SJSA1 (cell line): Measurements from ENCODE around the gene KBTBD2. TPM values are rescaled to one million over a fixed set of nuclear protein-coding genes. Genes with fewer than 3 reads are reported as not detected.
A peak's percentile ranks its signal among the peaks of the same experiment; 100 is the strongest.
"Not testable (repeated sequence)": the region's sequence is repeated elsewhere in the genome, so short reads cannot be mapped to it uniquely, and the experiment has no call there.

Experiments used
- DNase-seq, 2 experiments: peaks; one replicate each; pipeline ENCODE4 v3.0.0-alpha.2; 2015 to 2020; ENCODE audit warnings: low spot score in 2 of 2, low read depth in 1 of 2
- H3K27ac ChIP-seq: fragments of 250-450 bp; sonication (Bioruptor Pico); 2 replicates; pipeline ENCODE4 v1.5.1; 2020; ENCODE audit warnings: mild to moderate bottlenecking, moderate library complexity
- H3K27me3 ChIP-seq: fragments of 250-450 bp; sonication (Bioruptor Pico); replicated peaks from 2 replicates; pipeline ENCODE4 v1.5.1; 2020; ENCODE audit warnings: mild to moderate bottlenecking, moderate library complexity
- H3K36me3 ChIP-seq: fragments of 250-450 bp; sonication (Bioruptor Pico); 2 replicates; pipeline ENCODE4 v1.5.1; 2020; ENCODE audit warnings: mild to moderate bottlenecking
- H3K4me1 ChIP-seq: fragments of 250-450 bp; sonication (Bioruptor Pico); replicated peaks from 2 replicates; pipeline ENCODE4 v1.6.1; 2021; ENCODE audit warnings: mild to moderate bottlenecking
- H3K4me3 ChIP-seq: fragments of 250-450 bp; sonication (Bioruptor Pico); 2 replicates; pipeline ENCODE4 v1.5.1; 2020; ENCODE audit warnings: mild to moderate bottlenecking
- H3K9me3 ChIP-seq: fragments of 250-450 bp; sonication (Bioruptor Pico); replicated peaks from 2 replicates; pipeline ENCODE4 v1.5.1; 2020; ENCODE audit warnings: mild to moderate bottlenecking
- total RNA-seq: library from RNA; depleted of rRNA; stranded (reverse); fragments of >200 nt; shearing (Covaris generic); gene quantifications from 2 replicates; pipeline ENCODE4 v1.2.3, GENCODE V29; 2014; rRNA removed

KBTBD2 gene
- total RNA-seq, 1 experiment from 2014 or later, result 52.0 TPM

DNA sequence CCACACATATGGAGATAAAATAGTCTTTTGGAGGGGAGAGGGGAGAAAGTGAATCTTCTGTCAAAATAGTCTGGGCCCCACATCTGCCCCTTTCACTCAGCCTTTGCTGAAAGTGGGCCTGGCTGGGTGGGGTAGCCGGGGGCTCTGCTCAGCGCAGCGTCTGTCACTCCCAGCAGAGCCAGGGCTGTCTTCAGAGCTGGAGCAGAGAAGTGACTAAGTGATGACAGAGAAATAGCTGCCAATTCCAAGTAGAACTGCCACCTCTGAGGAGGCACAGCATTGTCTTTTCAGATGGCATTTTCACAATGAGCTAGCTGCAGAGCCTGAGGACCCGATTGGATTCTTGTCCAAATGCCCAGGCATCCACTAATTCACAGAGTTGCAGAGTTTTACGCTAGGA is 34.5 kb downstream of the KBTBD2 start:
- not testable (repeated sequence) for H3K27me3 ChIP-seq, H3K9me3 ChIP-seq, DNase-seq, H3K36me3 ChIP-seq, H3K4me3 ChIP-seq, H3K27ac ChIP-seq, H3K4me1 ChIP-seq

DNA sequence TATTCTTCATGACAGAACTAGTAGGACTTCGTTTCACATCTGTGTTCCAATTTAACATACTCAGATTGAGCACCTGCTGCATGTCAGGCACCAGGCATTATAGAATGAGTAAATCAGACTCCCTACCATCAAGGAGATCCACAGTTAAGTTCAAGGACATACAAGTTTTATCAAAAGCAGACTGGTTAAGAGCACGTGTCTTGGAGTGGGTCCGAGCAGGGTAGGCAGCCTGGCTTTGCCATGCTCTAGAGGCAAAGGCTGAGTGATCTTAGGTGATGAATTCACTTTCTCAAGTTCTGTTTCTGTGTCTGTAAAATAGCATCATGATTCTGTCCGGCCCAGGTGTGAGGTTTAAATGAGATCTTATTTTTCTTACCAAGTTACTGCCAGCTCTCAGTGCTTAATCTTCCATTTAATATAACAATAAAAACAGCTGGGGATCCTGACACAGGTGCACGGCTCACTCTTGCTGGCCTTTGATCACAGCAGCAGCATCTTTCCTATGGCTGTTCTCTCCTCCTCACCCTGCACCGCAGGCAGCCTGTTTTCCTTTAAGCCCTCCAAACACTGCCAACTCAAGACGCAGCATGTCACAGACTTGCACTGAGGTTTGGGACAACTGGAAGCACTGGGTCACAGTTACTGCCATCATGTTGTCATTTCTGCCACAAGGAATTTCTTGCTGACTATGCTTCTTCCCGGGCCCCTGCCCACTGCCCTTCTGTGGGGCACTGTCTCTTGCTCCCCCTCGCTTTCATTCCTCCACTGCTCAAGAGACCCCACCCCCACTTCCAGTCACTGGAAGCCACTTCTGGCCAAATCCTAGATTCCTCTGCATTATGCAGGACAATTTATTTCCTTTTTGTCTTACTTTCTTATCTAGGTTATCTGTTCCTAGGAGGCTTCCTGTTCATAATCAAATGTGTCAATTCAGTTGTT is 35.5 kb downstream of the KBTBD2 start:
- DNase-seq, H3K27ac ChIP-seq, H3K27me3 ChIP-seq, H3K4me1 ChIP-seq, H3K9me3 ChIP-seq, H3K36me3 ChIP-seq, H3K4me3 ChIP-seq: not testable (repeated sequence)

DNA sequence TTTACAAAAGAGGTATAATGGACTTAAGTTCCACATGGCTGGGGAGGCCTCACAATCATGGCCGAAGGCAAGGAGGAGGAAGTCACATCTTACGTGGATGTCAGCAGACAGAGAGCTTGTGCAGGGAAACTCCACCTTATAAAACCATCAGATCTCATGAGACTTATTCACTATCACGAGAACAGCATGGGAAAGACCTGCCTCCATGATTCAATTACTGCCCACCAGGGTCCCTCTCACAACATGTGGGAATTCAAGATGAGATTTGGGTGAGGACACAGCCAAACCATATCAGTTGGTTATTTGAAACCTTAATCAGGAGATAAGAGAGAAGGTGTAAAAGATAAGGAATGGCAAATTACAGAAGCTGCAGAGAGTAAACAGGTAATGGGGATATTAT is 40.9 kb downstream of the KBTBD2 start:
- H3K27me3 ChIP-seq, H3K9me3 ChIP-seq, H3K4me1 ChIP-seq, H3K27ac ChIP-seq, H3K36me3 ChIP-seq, H3K4me3 ChIP-seq, DNase-seq: not testable (repeated sequence)

DNA sequence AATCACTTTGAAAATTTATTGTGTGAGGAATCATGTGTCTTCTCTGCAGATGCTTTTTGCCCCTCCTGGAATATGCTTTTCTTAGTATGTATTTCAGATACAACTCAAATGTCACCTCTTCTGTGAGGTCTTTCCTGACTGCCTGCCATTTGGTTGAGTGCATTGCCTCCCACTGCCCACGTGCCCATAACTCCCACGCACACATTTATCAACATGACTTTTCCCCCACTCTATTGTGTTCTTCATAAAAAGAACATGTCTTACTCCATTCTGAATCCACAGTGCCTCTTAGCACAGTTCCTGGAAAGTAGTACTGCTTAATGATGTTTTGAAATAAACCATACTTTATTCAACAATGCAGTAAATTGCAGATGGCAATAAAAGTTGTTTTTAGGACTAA is 42.9 kb downstream of the KBTBD2 start:
- not testable (repeated sequence) for H3K36me3 ChIP-seq, H3K27ac ChIP-seq, H3K4me3 ChIP-seq, H3K27me3 ChIP-seq, DNase-seq, H3K4me1 ChIP-seq, H3K9me3 ChIP-seq

DNA sequence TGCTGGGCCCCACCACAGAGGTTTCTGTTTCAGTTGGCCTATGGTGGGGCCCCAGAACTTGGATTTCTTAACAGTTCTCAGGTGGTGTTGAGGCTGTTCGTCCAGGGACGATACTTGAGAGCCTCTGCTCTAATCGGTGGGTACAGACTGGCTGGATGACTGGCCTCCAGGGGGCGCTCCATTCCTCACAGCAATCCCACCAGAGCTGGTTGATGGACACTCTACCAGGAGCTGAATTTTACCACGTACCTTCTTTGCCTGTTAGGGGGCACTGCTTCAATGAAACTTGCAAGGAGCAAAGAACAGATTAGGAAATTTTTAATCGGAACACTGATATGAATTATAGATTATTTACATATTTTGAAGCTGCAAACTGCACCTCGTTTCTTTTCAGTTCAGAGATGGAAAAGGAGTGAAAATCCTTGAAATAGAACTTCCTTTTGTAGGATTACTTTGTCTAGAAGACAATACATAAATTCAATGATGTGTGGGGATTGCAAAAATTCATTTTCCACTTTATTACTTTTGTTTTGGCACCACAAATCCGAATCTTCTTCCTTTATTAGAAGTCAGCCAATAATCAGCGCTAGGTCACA is 44.8 kb downstream of the KBTBD2 start:
- Histone ChIP-seq H3K27ac (no peak overlapping the region), H3K36me3 (no peaks in the 10 kb centered on the region), H3K4me1 (no peaks in the 10 kb centered on the region), H3K9me3 (no peaks in the 10 kb centered on the region), H3K4me3 (no peak overlapping the region), H3K27me3 (no peaks in the 10 kb centered on the region)
- DNase-seq, result peak; percentile 37 to 72

DNA sequence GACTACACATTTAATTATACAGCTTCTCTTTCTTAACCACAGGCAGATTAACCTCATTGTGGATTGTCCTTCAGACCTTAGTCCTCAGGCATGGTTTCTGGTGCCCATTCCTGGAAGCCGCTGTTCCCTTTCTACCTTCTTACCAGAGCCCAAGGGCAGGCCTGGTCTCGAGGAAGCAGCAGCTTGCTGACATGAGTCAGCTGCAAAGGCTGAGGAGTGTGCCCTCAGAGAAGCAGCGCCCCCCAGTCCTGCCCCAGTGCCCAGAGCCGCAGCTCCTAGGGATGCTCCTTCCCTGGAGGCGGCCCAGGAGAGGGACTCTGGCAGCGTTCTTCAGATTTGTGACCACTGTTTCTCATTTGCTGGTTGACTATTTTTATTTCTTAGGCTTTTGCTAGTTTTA is 46.8 kb downstream of the KBTBD2 start:
- not testable (repeated sequence) for H3K36me3 ChIP-seq, H3K4me3 ChIP-seq, H3K9me3 ChIP-seq, H3K27me3 ChIP-seq, H3K27ac ChIP-seq, H3K4me1 ChIP-seq, DNase-seq

DNA sequence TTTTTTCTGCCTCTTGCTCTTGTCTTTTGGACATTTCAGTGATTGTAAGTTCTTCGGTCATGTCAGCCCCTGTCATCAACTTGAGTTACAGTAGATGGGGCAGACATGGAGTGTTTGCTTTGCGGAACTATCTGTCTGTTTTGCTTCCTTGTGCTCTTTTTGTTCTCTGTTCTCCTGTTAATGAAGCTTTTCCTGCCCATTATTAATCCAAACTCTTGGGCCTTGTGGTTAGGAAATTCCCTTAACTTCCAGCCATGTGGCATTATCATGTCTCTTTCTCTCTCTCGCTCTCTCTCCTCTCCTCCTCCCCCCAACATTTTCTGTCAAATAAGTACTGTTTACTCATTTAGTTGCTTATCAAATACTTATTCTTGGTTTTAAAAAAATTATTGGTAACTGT is 47.8 kb downstream of the KBTBD2 start:
- not testable (repeated sequence) for H3K4me3 ChIP-seq, H3K36me3 ChIP-seq, H3K27ac ChIP-seq, H3K9me3 ChIP-seq, H3K27me3 ChIP-seq, H3K4me1 ChIP-seq
- peak in 1 of 2 experiments; percentile 21 for DNase-seq

DNA sequence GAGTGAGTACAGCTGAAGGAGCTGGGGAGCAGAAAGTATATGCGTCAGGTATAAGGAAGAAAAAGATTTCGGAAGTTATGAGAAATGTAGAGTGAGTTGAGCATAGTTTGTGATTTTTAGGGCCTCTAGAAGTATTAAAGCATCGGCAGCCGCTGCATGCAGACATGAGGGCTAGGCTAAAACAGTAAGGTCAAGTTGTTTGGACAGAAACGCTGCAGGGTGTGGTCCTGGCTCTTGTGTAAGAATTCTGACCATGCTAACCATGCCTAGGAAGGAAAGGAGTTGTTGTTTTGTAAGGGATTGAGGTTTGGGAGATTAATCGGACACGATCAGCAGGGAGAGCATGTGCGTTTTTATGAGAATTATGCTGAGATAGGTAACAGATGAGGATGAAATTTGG is 51.7 kb downstream of the KBTBD2 start:
- DNase-seq, H3K36me3 ChIP-seq: not testable (repeated sequence)

DNA sequence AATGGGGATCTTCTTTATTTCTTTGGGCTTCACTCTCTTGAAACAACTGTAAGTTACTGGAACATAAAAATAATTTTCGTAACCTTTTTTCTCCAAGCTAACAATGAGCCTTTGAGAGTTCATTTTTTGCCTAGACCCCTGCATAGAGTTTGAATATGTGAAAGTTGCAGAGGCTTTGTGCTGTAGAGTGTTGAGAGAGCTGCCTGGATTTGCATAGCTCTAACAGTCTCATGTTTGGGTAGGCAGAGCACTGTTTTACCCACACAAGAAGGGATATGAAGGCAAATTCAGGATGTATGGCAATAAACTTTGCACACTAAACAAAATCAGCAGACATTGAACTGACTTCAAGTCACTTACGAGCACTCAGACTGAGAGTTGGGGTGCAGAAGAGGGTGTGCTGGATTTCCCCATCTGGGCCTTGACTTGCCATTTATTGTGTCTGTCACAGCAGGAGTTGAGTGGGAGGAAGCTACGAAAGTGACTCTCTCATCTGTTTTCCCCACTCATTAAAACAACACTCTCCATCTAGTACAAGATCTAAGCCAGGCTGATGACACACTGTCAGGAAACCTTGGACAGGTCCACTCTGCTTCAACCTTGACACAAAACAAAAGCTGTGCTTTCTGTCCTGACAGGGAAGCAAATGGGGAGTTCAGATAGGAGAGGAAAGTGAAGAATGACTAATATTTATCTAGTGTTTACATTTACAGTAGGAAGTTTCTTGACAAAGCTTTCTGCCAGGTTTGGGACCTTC is 62.4 kb downstream of the KBTBD2 start:
- H3K36me3 ChIP-seq, H3K27ac ChIP-seq: not testable (repeated sequence)

More for the DNA sequence above, 51.7 kb downstream of the KBTBD2 start:
- not testable (repeated sequence) for H3K27ac ChIP-seq, H3K9me3 ChIP-seq, H3K4me1 ChIP-seq, H3K27me3 ChIP-seq, H3K4me3 ChIP-seq

More for the DNA sequence above, 62.4 kb downstream of the KBTBD2 start:
- not testable (repeated sequence) for H3K27me3 ChIP-seq, H3K9me3 ChIP-seq, DNase-seq, H3K4me3 ChIP-seq, H3K4me1 ChIP-seq

Other genes with a start within 250 kb of the KBTBD2 start
- gene FKBP9, start 65.7 kb upstream of the KBTBD2 start, total RNA-seq, result 207 and 234 TPM in 2 replicates
- 31.1 TPM in 2 replicates for gene NT5C3A, start 171.0 kb upstream of the KBTBD2 start, total RNA-seq
- gene RP9, start 217.6 kb upstream of the KBTBD2 start, total RNA-seq, result 7.3 and 16.0 TPM in 2 replicates
- 2.1 and 3.6 TPM in 2 replicates for gene BBS9, start 237.8 kb upstream of the KBTBD2 start, total RNA-seq